ENCODE measurements around the gene OR7C1.
"Not testable (repeated sequence)": the region's sequence is repeated elsewhere in the genome, so short reads cannot be mapped to it uniquely, and the experiment has no call there.

OR7C1 gene

GRCh38 chr19:14784730-14785101 lies 50.3 kb downstream of the OR7C1 start:
- not testable (repeated sequence) for DNase-seq (ENCODE audit: low spot score)

GRCh38 chr19:14783410-14783998 lies 51.5 kb downstream of the OR7C1 start:
- not testable (repeated sequence) for DNase-seq (ENCODE audit: low spot score)

- DNase-seq (ENCODE audit: low spot score), result no peak
These were observed 52.2 kb downstream of the OR7C1 start for GRCh38 chr19:14782626-14783409.

- DNase-seq (ENCODE audit: low spot score), result not testable (repeated sequence)
These were observed 53.1 kb downstream of the OR7C1 start for GRCh38 chr19:14781713-14782536.

- not testable (repeated sequence) for DNase-seq (ENCODE audit: low spot score)
These were observed 54.3 kb downstream of the OR7C1 start for GRCh38 chr19:14780622-14781225.

- DNase-seq (ENCODE audit: low spot score), result no peak
These were observed 55.8 kb downstream of the OR7C1 start for GRCh38 chr19:14779151-14779550.

- not testable (repeated sequence) for DNase-seq (ENCODE audit: low spot score)
These were observed 56.7 kb downstream of the OR7C1 start, which contains the start of gene ADGRE2 for GRCh38 chr19:14778110-14778845. Gene ADGRE2, minus strand, starts transcription at chr19:14778560. Its CDS starts 1,804 bp downstream, at chr19:14776756.

- DNase-seq (ENCODE audit: low spot score), result not testable (repeated sequence)
These were observed 57.3 kb downstream of the OR7C1 start for GRCh38 chr19:14777645-14778044.

GRCh38 chr19:14775869-14776586 lies 59.0 kb downstream of the OR7C1 start:
- no peak for DNase-seq (ENCODE audit: low spot score)

- DNase-seq (ENCODE audit: low spot score), result not testable (repeated sequence)
These were observed 59.7 kb downstream of the OR7C1 start for GRCh38 chr19:14775326-14775725.

- no peak for DNase-seq (ENCODE audit: low spot score)
These were observed 60.6 kb downstream of the OR7C1 start for GRCh38 chr19:14774373-14774772.

GRCh38 chr19:14773722-14774121 lies 61.3 kb downstream of the OR7C1 start:
- not testable (repeated sequence) for DNase-seq (ENCODE audit: low spot score)

GRCh38 chr19:14772995-14773394 lies 62.0 kb downstream of the OR7C1 start:
- no peak for DNase-seq (ENCODE audit: low spot score)

- no peak for DNase-seq (ENCODE audit: low spot score)
These were observed 62.5 kb downstream of the OR7C1 start for GRCh38 chr19:14772467-14772866.

GRCh38 chr19:14770944-14771839 lies 63.8 kb downstream of the OR7C1 start:
- no peak for DNase-seq (ENCODE audit: low spot score)

- DNase-seq (ENCODE audit: low spot score), result no peak
These were observed 64.8 kb downstream of the OR7C1 start for GRCh38 chr19:14770136-14770535.

GRCh38 chr19:14769201-14769600 lies 65.8 kb downstream of the OR7C1 start:
- DNase-seq (ENCODE audit: low spot score), result no peak

GRCh38 chr19:14768001-14768400 lies 67.0 kb downstream of the OR7C1 start:
- no peak for DNase-seq (ENCODE audit: low spot score)

- no peak for DNase-seq (ENCODE audit: low spot score)
These were observed 67.5 kb downstream of the OR7C1 start for GRCh38 chr19:14767466-14767971.

GRCh38 chr19:14765841-14766240 lies 69.1 kb downstream of the OR7C1 start:
- not testable (repeated sequence) for DNase-seq (ENCODE audit: low spot score)
